Measurements from ENCODE around the gene RDH16. TPM values are rescaled to one million over a fixed set of nuclear protein-coding genes. Genes with fewer than 3 reads are reported as not detected.
"Not testable (repeated sequence)": the region's sequence is repeated elsewhere in the genome, so short reads cannot be mapped to it uniquely, and the experiment has no call there.

Gene RDH16
- total and polyA plus RNA-seq, 2 experiments from 2014 or later, result 0.52 to 0.66 TPM

DNA sequence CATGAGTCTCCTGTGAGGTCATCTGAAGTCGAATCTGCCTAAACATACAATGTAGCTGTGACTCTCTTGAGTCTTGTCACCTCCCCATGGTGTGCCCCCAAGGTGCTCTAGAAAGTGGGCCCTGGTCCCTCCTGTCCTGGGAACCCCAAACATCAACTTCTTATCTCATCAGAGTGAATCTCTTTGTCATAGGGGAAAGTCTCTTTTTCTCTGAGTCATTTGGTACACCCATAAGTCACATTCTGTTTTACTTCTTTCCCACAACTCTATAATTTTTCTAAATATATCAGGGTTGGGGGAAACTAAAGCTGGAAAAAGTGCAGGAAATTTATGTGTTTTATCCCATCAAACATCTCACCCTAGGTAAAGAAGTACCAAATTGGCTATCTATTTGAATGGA is 36.1 kb downstream of the RDH16 start (continued):
- TF ChIP-seq, protein P1, sequence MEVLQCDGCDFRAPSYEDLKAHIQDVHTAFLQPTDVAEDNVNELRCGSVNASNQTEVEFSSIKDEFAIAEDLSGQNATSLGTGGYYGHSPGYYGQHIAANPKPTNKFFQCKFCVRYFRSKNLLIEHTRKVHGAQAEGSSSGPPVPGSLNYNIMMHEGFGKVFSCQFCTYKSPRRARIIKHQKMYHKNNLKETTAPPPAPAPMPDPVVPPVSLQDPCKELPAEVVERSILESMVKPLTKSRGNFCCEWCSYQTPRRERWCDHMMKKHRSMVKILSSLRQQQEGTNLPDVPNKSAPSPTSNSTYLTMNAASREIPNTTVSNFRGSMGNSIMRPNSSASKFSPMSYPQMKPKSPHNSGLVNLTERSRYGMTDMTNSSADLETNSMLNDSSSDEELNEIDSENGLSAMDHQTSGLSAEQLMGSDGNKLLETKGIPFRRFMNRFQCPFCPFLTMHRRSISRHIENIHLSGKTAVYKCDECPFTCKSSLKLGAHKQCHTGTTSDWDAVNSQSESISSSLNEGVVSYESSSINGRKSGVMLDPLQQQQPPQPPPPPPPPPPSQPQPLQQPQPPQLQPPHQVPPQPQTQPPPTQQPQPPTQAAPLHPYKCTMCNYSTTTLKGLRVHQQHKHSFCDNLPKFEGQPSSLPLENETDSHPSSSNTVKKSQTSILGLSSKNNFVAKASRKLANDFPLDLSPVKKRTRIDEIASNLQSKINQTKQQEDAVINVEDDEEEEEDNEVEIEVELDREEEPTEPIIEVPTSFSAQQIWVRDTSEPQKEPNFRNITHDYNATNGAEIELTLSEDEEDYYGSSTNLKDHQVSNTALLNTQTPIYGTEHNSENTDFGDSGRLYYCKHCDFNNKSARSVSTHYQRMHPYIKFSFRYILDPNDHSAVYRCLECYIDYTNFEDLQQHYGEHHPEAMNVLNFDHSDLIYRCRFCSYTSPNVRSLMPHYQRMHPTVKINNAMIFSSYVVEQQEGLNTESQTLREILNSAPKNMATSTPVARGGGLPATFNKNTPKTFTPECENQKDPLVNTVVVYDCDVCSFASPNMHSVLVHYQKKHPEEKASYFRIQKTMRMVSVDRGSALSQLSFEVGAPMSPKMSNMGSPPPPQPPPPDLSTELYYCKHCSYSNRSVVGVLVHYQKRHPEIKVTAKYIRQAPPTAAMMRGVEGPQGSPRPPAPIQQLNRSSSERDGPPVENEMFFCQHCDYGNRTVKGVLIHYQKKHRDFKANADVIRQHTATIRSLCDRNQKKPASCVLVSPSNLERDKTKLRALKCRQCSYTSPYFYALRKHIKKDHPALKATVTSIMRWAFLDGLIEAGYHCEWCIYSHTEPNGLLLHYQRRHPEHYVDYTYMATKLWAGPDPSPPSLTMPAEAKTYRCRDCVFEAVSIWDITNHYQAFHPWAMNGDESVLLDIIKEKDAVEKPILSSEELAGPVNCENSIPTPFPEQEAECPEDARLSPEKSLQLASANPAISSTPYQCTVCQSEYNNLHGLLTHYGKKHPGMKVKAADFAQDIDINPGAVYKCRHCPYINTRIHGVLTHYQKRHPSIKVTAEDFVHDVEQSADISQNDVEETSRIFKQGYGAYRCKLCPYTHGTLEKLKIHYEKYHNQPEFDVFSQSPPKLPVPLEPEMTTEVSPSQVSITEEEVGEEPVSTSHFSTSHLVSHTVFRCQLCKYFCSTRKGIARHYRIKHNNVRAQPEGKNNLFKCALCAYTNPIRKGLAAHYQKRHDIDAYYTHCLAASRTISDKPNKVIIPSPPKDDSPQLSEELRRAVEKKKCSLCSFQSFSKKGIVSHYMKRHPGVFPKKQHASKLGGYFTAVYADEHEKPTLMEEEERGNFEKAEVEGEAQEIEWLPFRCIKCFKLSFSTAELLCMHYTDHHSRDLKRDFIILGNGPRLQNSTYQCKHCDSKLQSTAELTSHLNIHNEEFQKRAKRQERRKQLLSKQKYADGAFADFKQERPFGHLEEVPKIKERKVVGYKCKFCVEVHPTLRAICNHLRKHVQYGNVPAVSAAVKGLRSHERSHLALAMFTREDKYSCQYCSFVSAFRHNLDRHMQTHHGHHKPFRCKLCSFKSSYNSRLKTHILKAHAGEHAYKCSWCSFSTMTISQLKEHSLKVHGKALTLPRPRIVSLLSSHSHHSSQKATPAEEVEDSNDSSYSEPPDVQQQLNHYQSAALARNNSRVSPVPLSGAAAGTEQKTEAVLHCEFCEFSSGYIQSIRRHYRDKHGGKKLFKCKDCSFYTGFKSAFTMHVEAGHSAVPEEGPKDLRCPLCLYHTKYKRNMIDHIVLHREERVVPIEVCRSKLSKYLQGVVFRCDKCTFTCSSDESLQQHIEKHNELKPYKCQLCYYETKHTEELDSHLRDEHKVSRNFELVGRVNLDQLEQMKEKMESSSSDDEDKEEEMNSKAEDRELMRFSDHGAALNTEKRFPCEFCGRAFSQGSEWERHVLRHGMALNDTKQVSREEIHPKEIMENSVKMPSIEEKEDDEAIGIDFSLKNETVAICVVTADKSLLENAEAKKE (CRISPR knock-in tag; IDR thresholded peaks at IDR 0.05), result no peak
- TF ChIP-seq STAT1 (IDR thresholded peaks at IDR 0.05; ENCODE audit: unreplicated experiment), result no peak
- TF ChIP-seq, protein P2, sequence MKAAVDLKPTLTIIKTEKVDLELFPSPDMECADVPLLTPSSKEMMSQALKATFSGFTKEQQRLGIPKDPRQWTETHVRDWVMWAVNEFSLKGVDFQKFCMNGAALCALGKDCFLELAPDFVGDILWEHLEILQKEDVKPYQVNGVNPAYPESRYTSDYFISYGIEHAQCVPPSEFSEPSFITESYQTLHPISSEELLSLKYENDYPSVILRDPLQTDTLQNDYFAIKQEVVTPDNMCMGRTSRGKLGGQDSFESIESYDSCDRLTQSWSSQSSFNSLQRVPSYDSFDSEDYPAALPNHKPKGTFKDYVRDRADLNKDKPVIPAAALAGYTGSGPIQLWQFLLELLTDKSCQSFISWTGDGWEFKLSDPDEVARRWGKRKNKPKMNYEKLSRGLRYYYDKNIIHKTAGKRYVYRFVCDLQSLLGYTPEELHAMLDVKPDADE (IDR thresholded peaks at IDR 0.05), result no peak
- TF ChIP-seq CREB1 (CRISPR knock-in tag; IDR thresholded peaks at IDR 0.05; ENCODE audit: low read depth), result no peak
- TF ChIP-seq, protein P3, sequence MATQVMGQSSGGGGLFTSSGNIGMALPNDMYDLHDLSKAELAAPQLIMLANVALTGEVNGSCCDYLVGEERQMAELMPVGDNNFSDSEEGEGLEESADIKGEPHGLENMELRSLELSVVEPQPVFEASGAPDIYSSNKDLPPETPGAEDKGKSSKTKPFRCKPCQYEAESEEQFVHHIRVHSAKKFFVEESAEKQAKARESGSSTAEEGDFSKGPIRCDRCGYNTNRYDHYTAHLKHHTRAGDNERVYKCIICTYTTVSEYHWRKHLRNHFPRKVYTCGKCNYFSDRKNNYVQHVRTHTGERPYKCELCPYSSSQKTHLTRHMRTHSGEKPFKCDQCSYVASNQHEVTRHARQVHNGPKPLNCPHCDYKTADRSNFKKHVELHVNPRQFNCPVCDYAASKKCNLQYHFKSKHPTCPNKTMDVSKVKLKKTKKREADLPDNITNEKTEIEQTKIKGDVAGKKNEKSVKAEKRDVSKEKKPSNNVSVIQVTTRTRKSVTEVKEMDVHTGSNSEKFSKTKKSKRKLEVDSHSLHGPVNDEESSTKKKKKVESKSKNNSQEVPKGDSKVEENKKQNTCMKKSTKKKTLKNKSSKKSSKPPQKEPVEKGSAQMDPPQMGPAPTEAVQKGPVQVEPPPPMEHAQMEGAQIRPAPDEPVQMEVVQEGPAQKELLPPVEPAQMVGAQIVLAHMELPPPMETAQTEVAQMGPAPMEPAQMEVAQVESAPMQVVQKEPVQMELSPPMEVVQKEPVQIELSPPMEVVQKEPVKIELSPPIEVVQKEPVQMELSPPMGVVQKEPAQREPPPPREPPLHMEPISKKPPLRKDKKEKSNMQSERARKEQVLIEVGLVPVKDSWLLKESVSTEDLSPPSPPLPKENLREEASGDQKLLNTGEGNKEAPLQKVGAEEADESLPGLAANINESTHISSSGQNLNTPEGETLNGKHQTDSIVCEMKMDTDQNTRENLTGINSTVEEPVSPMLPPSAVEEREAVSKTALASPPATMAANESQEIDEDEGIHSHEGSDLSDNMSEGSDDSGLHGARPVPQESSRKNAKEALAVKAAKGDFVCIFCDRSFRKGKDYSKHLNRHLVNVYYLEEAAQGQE (IDR thresholded peaks at IDR 0.05; ENCODE audit: unreplicated experiment), result no peak

DNA sequence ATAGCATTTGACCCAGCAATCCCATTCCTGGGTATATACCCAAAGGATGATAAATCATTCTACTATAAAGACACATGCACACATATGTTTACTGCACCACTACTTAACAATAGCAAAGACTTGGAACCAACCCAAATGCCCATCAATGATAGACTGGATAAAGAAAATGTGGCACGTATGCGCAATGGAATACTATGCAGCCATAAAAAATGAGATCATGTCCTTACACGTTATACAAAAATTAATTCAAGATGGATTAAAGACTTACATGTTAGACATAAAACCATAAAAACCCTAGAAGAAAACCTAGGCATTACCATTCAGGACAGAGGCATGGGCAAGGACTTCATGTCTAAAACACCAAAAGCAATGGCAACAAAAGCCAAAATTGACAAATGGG is 39.3 kb downstream of the RDH16 start:
- ATAC-seq; H3K4me1 ChIP-seq (ENCODE audit: insufficient read depth); H4K20me1 ChIP-seq (replicated peaks; ENCODE audit: insufficient read depth); DNase-seq (ENCODE audit: low spot score); H3K9me2 ChIP-seq (ENCODE audit: insufficient read depth); H3K27ac Mint-ChIP-seq; H3K79me2 ChIP-seq (replicated peaks; ENCODE audit: insufficient read depth); H3K9me3 Mint-ChIP-seq; H3K27me3 Mint-ChIP-seq (ENCODE audit: insufficient read depth, low read depth, poor library complexity); H3K27ac ChIP-seq (ENCODE audit: low read depth); H3K4me1 Mint-ChIP-seq; H3K4me3 ChIP-seq; H3F3A ChIP-seq (replicated peaks; ENCODE audit: low read depth); H2AFZ ChIP-seq; H3K27me3 ChIP-seq (ENCODE audit: insufficient read depth); H3K4me2 ChIP-seq; H3K4me3 Mint-ChIP-seq; H3K36me3 Mint-ChIP-seq (ENCODE audit: low read depth); H3K36me3 ChIP-seq (ENCODE audit: insufficient read depth): not testable (repeated sequence)

Measured in GM23338 (cell line).